Measurements from ENCODE around the gene ARL4C. TPM values are rescaled to one million over a fixed set of nuclear protein-coding genes. Genes with fewer than 3 reads are reported as not detected.

Gene ARL4C, protein sequence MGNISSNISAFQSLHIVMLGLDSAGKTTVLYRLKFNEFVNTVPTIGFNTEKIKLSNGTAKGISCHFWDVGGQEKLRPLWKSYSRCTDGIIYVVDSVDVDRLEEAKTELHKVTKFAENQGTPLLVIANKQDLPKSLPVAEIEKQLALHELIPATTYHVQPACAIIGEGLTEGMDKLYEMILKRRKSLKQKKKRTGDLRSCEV
- 10 to 100 TPM in 1 of 4 donors, 1 to 10 TPM in 3; 4.5 to 23.9 (median 5.9) TPM for total RNA-seq

DNA sequence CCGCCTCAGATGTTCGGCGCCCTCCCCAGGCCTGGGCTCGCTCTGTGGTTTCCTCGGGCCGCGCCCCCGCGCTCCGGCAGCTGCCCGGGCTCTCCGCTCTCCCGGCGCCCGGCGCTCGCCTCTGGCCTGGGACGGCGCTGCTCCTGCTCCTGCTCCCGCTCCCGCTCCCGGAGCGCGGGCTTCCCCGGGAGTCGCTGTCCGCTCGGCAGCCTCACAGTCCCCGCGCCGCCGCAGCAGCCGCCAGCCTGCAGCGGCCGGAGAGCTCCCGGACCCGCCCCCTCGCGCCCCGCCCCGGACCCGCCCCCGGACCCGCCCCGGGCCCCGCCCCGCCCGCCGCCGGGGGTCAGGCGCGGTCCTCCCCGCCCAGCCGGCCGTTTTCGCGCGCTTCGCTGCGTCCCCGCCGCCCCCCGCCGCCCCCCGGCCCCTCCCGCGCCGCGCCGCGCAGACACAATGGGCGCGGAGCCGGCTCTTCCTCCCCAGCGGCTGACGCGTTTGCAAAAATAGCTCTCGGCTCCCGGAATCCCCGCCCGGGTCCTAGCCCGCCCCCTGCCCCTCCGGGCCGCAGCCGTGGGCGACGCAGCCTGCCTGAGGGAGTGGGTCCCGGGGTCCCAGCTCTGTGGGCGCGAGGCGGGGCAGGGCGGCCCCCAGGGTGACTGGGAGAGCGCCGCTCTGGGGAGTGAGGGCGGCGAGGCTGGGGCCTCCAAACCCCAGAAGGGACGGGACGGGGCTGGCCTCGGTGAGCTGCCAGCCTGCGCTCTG lies at the start of gene ARL4C:
ARL4C (minus strand) TSS at position 247 of the 759 bp plus-strand sequence. CDS start 495 bp downstream, outside the sequence.
- no peaks in the 10 kb centered on the region for H3K36me3 ChIP-seq
- no peaks in the 10 kb centered on the region for H3K27me3 ChIP-seq
- TF ChIP-seq, protein P1, sequence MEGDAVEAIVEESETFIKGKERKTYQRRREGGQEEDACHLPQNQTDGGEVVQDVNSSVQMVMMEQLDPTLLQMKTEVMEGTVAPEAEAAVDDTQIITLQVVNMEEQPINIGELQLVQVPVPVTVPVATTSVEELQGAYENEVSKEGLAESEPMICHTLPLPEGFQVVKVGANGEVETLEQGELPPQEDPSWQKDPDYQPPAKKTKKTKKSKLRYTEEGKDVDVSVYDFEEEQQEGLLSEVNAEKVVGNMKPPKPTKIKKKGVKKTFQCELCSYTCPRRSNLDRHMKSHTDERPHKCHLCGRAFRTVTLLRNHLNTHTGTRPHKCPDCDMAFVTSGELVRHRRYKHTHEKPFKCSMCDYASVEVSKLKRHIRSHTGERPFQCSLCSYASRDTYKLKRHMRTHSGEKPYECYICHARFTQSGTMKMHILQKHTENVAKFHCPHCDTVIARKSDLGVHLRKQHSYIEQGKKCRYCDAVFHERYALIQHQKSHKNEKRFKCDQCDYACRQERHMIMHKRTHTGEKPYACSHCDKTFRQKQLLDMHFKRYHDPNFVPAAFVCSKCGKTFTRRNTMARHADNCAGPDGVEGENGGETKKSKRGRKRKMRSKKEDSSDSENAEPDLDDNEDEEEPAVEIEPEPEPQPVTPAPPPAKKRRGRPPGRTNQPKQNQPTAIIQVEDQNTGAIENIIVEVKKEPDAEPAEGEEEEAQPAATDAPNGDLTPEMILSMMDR (IDR thresholded peaks at IDR 0.05): peak in 2 of 6 experiments; percentile 2 to 12
- TF ChIP-seq POLR2A (IDR thresholded peaks at IDR 0.05): peak in 1 of 2 donors; percentile 19
- no peaks in the 10 kb centered on the region for H3K9me3 ChIP-seq
- H3K4me1 ChIP-seq: peaks cover 0 to 19% (median 5%) of the 10 kb centered on the region in 4 donors
- peak; percentile 60 to 84 (median 77) for DNase-seq
- peak within 1 kb of the TSS; percentile 84 to 94 (median 88) for H3K27ac ChIP-seq
- peak within 1 kb of the TSS; percentile 69 to 90 (median 76) for H3K4me3 ChIP-seq

DNA sequence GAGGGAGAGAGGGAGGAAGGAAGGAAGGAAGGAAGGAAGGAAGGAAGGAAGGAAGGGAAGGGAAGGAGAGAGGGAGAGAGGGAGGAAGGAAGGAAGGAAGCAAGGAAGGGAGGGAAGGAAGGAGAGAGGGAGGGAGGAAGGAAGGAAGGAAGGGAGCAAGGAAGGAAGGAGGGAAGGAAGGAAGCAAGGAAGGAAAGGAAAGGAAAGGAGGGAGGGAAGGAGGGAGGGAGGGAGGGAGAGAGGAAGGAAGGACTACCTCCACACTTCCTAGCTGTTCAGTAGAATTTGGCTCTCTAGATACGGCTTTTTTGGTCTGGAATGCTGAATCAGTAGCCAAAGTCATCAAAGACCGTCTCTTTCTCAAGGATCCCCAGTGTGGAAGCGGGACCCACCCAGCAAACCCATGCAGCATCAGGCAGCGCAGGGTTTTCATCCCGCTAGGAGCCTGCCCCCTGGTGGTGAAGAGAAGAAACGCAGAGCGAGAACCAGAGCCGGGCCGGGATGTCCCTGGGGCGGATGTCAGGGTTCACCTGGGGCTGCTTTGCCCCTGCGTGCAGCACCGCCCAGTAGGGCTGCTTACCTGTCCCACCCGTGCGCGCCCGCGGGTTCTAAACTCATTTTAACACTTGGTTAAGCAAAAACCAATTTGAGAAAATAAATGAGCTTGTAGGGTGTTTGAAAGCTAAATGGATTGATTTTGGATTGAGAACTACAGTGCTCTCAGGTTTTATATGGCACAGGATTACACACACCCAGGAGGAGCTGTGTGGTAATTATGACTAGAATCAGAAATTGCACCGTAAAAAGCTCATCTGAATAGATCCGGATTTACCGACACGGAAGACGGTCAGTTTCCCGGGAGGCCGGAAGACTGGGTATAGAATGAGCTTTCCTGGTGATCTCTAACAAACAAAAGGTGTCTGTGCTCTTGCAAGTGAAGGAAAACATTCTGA lies 48.1 kb upstream of the ARL4C start:
- H3K27me3 ChIP-seq: no peaks in the 10 kb centered on the region
- no peaks in the 10 kb centered on the region for H3K36me3 ChIP-seq
- no peaks in the 10 kb centered on the region for H3K9me3 ChIP-seq
- H3K4me3 ChIP-seq: no peak overlapping the region
- TF ChIP-seq, protein P1 (IDR thresholded peaks at IDR 0.05): peak; percentile 33 to 90 (median 77)
- no peak for TF ChIP-seq POLR2A (IDR thresholded peaks at IDR 0.05)
- DNase-seq: peak; percentile 60 to 85 (median 60)
- no peak overlapping the region for H3K27ac ChIP-seq
- H3K4me1 ChIP-seq: no peaks in the 10 kb centered on the region

DNA sequence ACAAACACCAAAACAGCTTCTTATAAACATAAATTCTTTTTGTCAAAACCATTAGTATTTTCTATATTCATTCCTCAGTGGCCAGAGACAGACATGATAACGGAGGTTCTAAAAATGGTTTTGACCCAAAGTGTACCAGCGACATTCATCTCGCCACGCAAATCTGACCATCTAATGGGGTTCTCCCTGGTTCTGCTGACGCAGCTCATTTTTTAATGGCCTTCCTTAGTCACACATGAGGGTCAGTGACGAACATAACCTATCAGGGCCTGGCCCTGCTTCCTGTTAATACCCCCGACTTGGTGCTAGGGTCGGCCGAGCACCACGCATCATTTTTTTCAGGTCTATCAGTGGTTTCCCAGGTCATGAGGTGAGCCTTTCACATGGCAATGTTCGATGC lies 45.9 kb upstream of the ARL4C start:
- no peak overlapping the region for H3K4me3 ChIP-seq
- no peak for DNase-seq
- no peak for TF ChIP-seq POLR2A (IDR thresholded peaks at IDR 0.05)
- TF ChIP-seq, protein P1 (IDR thresholded peaks at IDR 0.05): no peak
- no peaks in the 10 kb centered on the region for H3K36me3 ChIP-seq
- H3K4me1 ChIP-seq: no peaks in the 10 kb centered on the region
- no peaks in the 10 kb centered on the region for H3K9me3 ChIP-seq
- no peaks in the 10 kb centered on the region for H3K27me3 ChIP-seq
- H3K27ac ChIP-seq: no peak overlapping the region

DNA sequence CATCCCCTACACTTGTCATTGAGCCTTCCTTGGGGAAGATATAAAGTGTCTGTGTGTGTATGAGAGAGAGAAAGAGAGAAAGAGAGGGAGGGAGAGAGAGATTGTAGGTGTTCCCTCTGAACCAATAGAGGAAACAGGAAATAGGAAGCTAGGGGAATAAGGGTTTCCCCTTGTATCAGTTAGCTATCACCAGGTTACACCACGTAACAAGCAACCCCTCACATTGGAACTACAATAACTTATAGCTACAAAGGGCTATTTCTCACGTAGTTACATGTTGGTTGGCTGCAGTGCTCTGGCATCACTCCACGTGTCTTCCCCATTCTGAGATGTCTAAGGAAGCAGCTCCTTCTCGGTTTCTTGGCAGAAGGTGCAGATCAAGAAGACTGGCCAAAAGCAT lies 41.0 kb upstream of the ARL4C start:
- H3K36me3 ChIP-seq: no peaks in the 10 kb centered on the region
- no peak overlapping the region for H3K27ac ChIP-seq
- H3K4me1 ChIP-seq: no peaks in the 10 kb centered on the region
- H3K27me3 ChIP-seq: no peaks in the 10 kb centered on the region
- DNase-seq: no peak
- no peaks in the 10 kb centered on the region for H3K9me3 ChIP-seq
- TF ChIP-seq POLR2A (IDR thresholded peaks at IDR 0.05): no peak
- TF ChIP-seq, protein P1 (IDR thresholded peaks at IDR 0.05): no peak
- H3K4me3 ChIP-seq: no peak overlapping the region

DNA sequence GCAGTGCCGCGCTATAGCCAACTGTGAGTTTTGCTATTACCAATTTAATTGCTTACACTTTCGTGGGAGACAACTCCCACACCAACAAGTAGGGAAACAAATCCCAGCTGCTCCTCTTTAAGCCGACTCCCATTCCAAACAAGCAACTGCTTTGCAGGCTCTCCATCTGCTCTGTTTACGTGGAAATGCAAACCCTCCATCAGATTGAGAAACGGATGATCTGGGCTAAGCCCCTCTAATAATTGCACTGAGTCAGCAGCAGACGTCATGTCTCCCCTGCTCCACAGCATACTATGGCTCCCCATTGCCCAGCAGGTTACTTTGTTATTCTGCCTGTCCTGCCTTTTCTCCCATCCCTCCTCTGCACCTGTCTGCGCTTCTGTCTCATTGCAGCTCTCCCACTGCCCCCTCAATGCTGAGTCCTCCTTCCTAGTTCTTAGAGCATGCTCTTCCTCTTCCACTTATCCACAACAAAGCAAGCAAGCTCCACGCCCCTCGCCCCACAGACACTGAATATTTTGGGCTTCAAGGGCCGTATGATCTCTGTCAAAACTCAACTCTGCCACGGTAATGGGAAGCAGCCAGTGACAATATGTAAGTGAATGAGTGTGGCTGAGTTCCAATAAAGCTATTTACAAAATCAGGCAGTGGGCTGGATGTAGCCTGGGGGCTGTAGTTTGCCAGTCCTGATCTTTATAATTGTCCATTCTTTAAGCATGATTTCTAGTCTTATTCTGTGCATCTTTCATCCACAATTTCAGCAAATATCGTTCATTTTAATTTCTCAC lies 39.5 kb upstream of the ARL4C start:
- Histone ChIP-seq H3K9me3 (no peaks in the 10 kb centered on the region), H3K36me3 (no peaks in the 10 kb centered on the region), H3K4me3 (no peak overlapping the region), H3K27me3 (no peaks in the 10 kb centered on the region), H3K4me1 (no peaks in the 10 kb centered on the region), H3K27ac (no peak overlapping the region)
- TF ChIP-seq, protein P1 (IDR thresholded peaks at IDR 0.05): no peak
- no peak for TF ChIP-seq POLR2A (IDR thresholded peaks at IDR 0.05)
- no peak for DNase-seq
